ENCODE measurements around the gene HMCES. TPM values are rescaled to one million over a fixed set of nuclear protein-coding genes. Genes with fewer than 3 reads are reported as not detected.
A peak's percentile ranks its signal among the peaks of the same experiment; 100 is the strongest.
"Not testable (repeated sequence)": the region's sequence is repeated elsewhere in the genome, so short reads cannot be mapped to it uniquely, and the experiment has no call there.

The HMCES gene
- total and polyA plus RNA-seq, 10 donors, result 16.1 to 60.7 (median 30.4) TPM

DNA sequence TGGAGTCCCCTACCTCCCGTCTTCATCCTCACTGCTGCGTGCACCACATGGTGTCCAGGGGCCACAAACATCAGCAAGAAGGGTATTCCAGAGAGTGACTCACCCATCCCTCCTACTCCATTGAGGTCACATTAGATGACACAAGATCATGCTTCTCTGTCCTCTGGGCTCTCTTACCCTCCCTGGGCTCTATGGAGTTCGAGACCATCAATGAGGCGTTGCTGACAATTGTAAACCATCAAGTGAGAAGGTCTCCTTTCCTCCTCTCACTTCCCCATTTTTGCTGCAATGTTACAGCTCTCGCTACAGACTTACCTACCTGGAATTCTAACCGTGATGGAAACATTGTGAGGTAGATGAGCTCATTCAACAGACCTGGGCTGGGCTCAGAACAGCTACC lies 51.7 kb downstream of the HMCES start:
- TF ChIP-seq, protein P1, sequence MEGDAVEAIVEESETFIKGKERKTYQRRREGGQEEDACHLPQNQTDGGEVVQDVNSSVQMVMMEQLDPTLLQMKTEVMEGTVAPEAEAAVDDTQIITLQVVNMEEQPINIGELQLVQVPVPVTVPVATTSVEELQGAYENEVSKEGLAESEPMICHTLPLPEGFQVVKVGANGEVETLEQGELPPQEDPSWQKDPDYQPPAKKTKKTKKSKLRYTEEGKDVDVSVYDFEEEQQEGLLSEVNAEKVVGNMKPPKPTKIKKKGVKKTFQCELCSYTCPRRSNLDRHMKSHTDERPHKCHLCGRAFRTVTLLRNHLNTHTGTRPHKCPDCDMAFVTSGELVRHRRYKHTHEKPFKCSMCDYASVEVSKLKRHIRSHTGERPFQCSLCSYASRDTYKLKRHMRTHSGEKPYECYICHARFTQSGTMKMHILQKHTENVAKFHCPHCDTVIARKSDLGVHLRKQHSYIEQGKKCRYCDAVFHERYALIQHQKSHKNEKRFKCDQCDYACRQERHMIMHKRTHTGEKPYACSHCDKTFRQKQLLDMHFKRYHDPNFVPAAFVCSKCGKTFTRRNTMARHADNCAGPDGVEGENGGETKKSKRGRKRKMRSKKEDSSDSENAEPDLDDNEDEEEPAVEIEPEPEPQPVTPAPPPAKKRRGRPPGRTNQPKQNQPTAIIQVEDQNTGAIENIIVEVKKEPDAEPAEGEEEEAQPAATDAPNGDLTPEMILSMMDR (IDR thresholded peaks at IDR 0.05 in 8 of 11, conservative IDR thresholded peaks at IDR 0.05 in 3 of 11), result no peak
- WGBS, 5 donors, result 64 to 74% (median 71%) methylated on average over 6 of the region's 6 CpGs
- no peak overlapping the region for H3K27ac ChIP-seq

DNA sequence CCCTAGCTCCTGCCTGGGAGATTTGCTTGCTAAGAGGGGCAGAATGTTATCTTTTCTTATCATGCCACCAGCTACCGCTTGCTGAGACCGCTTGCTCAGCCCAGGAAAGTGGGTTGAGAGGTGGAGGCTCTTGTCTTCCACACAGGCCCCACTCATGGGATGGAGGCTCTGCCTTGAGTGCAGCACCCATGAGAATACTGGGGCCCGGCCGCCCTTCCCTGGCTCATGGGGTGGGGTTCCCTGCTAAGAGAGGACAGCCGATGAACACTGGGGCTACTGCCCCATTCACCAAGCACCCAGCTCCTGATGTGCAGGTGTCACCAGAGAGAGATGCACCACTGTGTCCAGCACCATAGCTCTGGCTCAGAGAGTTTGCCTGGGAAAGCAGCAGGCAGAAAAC lies 55.2 kb downstream of the HMCES start:
- H3K4me3 ChIP-seq, result no peak overlapping the region
- intact Hi-C loops (cut with DNase I; ENCODE audit: low total_unique reads), result no loop called here
- H3K4me1 ChIP-seq, result no peaks in the 10 kb centered on the region
- H3K27ac ChIP-seq, result no peak overlapping the region
- no peaks in the 10 kb centered on the region for H3K27me3 ChIP-seq (replicated peaks in 1 of 7)
- DNase-seq, result peak; percentile 49
- no peaks in the 10 kb centered on the region for H3K36me3 ChIP-seq
- TF ChIP-seq POLR2AphosphoS5 (IDR thresholded peaks at IDR 0.05) (no peak), POLR2A (IDR thresholded peaks at IDR 0.05) (no peak)
- TF ChIP-seq, protein P1 (IDR thresholded peaks at IDR 0.05 in 8 of 11, conservative IDR thresholded peaks at IDR 0.05 in 3 of 11), result no peak
- H3K9me3 ChIP-seq, result no peaks in the 10 kb centered on the region
- WGBS, 5 donors, result 89 to 100% (median 97%) methylated on average over 3 to 5 of the region's 5 CpGs

More for the DNA sequence above, 51.7 kb downstream of the HMCES start:
- DNase-seq, result peak; percentile 20
- peaks cover 0 to 4% (median 0%) of the 10 kb centered on the region in 6 donors for H3K4me1 ChIP-seq
- intact Hi-C loops (cut with DNase I; ENCODE audit: low total_unique reads), result no loop called here
- H3K27me3 ChIP-seq (replicated peaks in 1 of 7), result no peaks in the 10 kb centered on the region
- H3K9me3 ChIP-seq, result no peaks in the 10 kb centered on the region
- H3K4me3 ChIP-seq, result no peak overlapping the region
- H3K36me3 ChIP-seq, result no peaks in the 10 kb centered on the region

DNA sequence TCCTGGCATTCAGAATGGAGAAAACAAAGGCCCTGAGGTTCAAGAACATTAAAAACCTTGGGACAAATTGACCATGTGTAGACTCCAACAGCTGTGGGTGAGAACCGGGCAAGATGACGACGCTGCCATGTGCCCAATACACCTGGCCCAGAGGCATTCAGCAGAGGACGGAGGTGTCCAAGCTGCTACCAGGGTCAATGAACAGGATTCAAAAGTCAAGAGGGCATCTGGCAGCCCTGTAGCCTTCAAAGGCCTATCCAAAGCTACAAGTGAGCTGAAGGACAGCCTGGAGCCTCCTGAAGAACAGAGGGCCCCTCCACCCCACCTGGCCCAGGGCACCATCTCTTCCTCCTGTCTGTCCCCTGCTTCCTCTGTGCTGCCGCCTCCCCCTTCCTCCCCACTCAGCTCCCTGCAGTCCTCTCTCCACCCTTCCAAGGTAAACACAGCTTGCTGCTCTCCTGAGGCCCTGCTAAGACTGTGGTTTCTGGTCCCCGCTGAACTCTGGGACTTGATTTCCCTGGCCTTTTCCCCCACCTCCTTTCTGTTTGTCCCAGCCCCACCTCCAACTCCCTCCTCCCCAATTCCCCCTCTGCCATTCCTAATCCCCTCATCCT lies 57.5 kb downstream of the HMCES start:
- Histone ChIP-seq H3K4me1 (no peaks in the 10 kb centered on the region), H3K27ac (no peak overlapping the region), H3K36me3 (no peaks in the 10 kb centered on the region), H3K27me3 (replicated peaks in 1 of 7) (no peaks in the 10 kb centered on the region), H3K4me3 (no peak overlapping the region), H3K9me3 (no peaks in the 10 kb centered on the region)
- TF ChIP-seq POLR2AphosphoS5 (IDR thresholded peaks at IDR 0.05), result no peak
- TF ChIP-seq, protein P1 (IDR thresholded peaks at IDR 0.05 in 8 of 11, conservative IDR thresholded peaks at IDR 0.05 in 3 of 11), result no peak
- no peak for TF ChIP-seq POLR2A (IDR thresholded peaks at IDR 0.05)
- WGBS, 5 donors, result 70 to 81% (median 75%) methylated on average over 6 of the region's 6 CpGs
- intact Hi-C loops (cut with DNase I; ENCODE audit: low total_unique reads), result no loop called here
- DNase-seq, result no peak

DNA sequence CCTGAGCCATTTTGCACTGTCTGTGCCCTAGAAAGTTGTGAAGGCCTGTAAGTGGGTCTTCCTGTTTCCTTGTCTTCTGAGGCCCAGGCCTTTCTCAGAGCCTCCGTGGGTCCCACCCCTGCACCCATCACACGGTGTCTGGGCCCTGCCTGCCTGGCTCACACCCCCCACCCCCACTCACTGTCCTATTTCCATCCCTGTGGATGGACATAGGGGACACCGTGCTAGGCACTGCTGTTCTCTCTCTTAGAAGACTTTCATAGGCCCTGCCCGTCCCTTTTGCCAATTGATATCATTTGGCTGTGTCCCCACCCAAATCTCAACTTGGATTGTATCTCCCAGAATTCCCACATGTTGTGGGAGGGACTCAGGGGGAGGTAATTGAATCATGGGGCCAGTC lies 59.0 kb downstream of the HMCES start:
- H3K27ac ChIP-seq; intact Hi-C loops (cut with DNase I; ENCODE audit: low total_unique reads): not testable (repeated sequence)

DNA sequence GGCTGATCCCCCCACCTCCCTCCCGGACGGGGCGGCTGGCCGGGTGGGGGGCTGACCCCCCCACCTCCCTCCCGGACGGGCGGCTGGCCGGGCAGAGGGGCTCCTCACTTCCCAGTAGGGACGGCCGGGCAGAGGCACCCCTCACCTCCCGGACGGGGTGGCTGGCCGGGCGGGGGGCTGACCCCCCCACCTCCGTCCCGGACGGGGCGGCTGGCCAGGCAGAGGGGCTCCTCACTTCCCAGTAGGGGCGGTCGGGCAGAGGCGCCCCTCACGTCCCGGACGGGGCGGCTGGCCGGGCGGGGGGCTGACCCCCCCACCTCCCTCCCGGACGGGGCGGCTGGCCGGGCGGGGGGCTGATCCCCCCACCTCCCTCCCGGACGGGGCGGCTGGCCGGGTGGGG lies 60.5 kb downstream of the HMCES start:
- H3K36me3 ChIP-seq; H3K9me3 ChIP-seq; H3K27ac ChIP-seq; H3K4me3 ChIP-seq; DNase-seq; intact Hi-C loops (cut with DNase I; ENCODE audit: low total_unique reads): not testable (repeated sequence)
- peaks cover 0 to 11% (median 5%) of the 10 kb centered on the region in 7 donors for H3K27me3 ChIP-seq (replicated peaks in 1 of 7)
- peaks cover 0 to 26% (median 8%) of the 10 kb centered on the region in 6 donors for H3K4me1 ChIP-seq
- 94 to 97% (median 96%) methylated on average over 9 to 24 of the region's 36 CpGs; no CpG with 5 or more reads in 2 of the 5 donors for WGBS, 5 donors

More for the DNA sequence above, 59.0 kb downstream of the HMCES start:
- DNase-seq; H3K36me3 ChIP-seq; H3K9me3 ChIP-seq; H3K4me3 ChIP-seq; H3K27me3 ChIP-seq (replicated peaks in 1 of 7): not testable (repeated sequence)
- WGBS, 5 donors, result 79 to 83% (median 82%) methylated on average over 4 of the region's 4 CpGs
- peaks cover 0 to 14% (median 0%) of the 10 kb centered on the region in 6 donors for H3K4me1 ChIP-seq

DNA sequence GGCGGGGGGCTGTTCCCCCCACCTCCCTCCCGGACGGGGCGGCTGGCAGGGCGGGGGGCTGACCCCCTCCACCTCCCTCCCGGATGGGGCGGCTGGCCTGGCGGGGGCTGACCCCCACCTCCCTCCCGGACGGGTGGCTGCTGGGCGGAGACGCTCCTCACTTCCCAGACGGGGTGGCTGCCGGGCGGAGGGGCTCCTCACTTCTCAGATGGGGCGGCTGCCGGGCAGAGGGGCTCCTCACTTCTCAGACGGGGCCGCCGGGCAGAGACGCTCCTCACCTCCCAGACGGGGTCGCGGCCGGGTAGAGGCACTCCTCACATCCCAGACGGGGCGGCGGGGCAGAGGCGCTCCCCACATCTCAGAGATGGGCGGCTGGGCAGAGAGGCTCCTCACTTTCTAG lies 61.2 kb downstream of the HMCES start:
- WGBS, 5 donors, result 95 to 98% (median 95%) methylated on average over 4 to 29 of the region's 30 CpGs
- H3K27ac ChIP-seq; H3K4me3 ChIP-seq; DNase-seq; H3K9me3 ChIP-seq; intact Hi-C loops (cut with DNase I; ENCODE audit: low total_unique reads); H3K36me3 ChIP-seq: not testable (repeated sequence)
- peaks cover 0 to 31% (median 13%) of the 10 kb centered on the region in 6 donors for H3K4me1 ChIP-seq
- H3K27me3 ChIP-seq (replicated peaks in 1 of 7), result peaks cover 0 to 17% (median 9%) of the 10 kb centered on the region in 7 donors

All from spleen (tissue), 11 donors.